HG03097 (cell line): ENCODE data around the gene CD46.
A peak's percentile ranks its signal among the peaks of the same experiment; 100 is the strongest.
"Not testable (repeated sequence)": the region's sequence is repeated elsewhere in the genome, so short reads cannot be mapped to it uniquely, and the experiment has no call there.

Experiments
- ATAC-seq: cut with Tn5 transposase; IDR thresholded peaks from one replicate; pipeline ENCODE4 v1.9.1; 2021; ENCODE audit not compliant: unreplicated experiment, low FRiP score

Gene CD46

GRCh38 chr1:207750631-207751305 is 1.1 kb upstream of the CD46 start:
- ATAC-seq, result no peak

GRCh38 chr1:207751463-207751789 is 428 bp upstream of the CD46 start:
- ATAC-seq, result not testable (repeated sequence)

- peak; percentile 18 for ATAC-seq
Measured at GRCh38 chr1:207752456-207752998, 673 bp downstream of the CD46 start.

- no peak for ATAC-seq
Measured at GRCh38 chr1:207753611-207754010, 1.8 kb downstream of the CD46 start.

GRCh38 chr1:207754011-207754410 is 2.2 kb downstream of the CD46 start:
- no peak for ATAC-seq

- no peak for ATAC-seq
Measured at GRCh38 chr1:207754974-207755700, 3.3 kb downstream of the CD46 start.

- ATAC-seq, result no peak
Measured at GRCh38 chr1:207755846-207756693, 4.2 kb downstream of the CD46 start.

GRCh38 chr1:207762622-207763021 is 10.8 kb downstream of the CD46 start:
- no peak for ATAC-seq

- no peak for ATAC-seq
Measured at GRCh38 chr1:207763091-207763490, 11.2 kb downstream of the CD46 start.

GRCh38 chr1:207763972-207764371 is 12.1 kb downstream of the CD46 start:
- no peak for ATAC-seq

- no peak for ATAC-seq
Measured at GRCh38 chr1:207766569-207766968, 14.7 kb downstream of the CD46 start.

- ATAC-seq, result not testable (repeated sequence)
Measured at GRCh38 chr1:207770514-207770913, 18.7 kb downstream of the CD46 start.

- ATAC-seq, result not testable (repeated sequence)
Measured at GRCh38 chr1:207776045-207776444, 24.2 kb downstream of the CD46 start.

- not testable (repeated sequence) for ATAC-seq
Measured at GRCh38 chr1:207777412-207777811, 25.6 kb downstream of the CD46 start.

GRCh38 chr1:207779008-207779407 is 27.2 kb downstream of the CD46 start:
- ATAC-seq, result no peak

GRCh38 chr1:207781312-207781711 is 29.5 kb downstream of the CD46 start:
- no peak for ATAC-seq

GRCh38 chr1:207787776-207788175 is 35.9 kb downstream of the CD46 start:
- no peak for ATAC-seq

GRCh38 chr1:207789386-207789785 is 37.5 kb downstream of the CD46 start:
- no peak for ATAC-seq

- no peak for ATAC-seq
Measured at GRCh38 chr1:207789792-207790787, 38.2 kb downstream of the CD46 start.

- ATAC-seq, result no peak
Measured at GRCh38 chr1:207791290-207791689, 39.4 kb downstream of the CD46 start.
